Myocyte (in vitro differentiated cells): ENCODE measurements around the gene ATP5PB. TPM values are rescaled to one million over a fixed set of nuclear protein-coding genes. Genes with fewer than 3 reads are reported as not detected.

Source experiments
- DNase-seq: peaks from one replicate; pipeline ENCODE4 v3.0.0-alpha.2; 2012; ENCODE audit warnings: low read depth
- total RNA-seq: library from RNA; depleted of rRNA; stranded (reverse); fragments of >200 nt; gene quantifications from 2 replicates; pipeline ENCODE4 v1.2.3, GENCODE V29; 2014

ATP5PB gene
- total RNA-seq, 1 donor from 2014 or later = 345 TPM

DNA sequence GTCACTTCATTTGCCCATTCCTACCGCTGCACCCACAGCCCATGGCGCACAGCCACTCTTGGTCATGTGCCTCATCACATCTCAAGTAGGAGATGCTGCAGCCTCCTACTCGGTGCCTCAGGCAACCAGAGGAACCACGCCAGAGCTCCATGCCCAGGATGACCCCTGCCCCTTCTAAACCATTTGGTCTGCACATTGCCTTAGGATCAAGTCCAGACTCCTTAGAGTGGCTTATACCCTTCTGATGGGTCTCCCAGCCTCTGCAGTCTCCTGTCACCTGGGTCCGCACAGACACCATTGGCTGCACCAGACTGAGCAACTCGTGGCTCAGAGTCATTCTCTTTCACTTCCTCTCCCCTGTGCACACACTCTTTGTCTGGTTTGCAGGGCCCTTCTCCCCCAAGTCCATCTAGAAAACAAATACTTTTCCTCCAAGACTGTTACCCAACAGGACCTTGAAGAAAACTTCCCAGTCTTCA is 56.4 kb downstream of the ATP5PB start:
- no peak for DNase-seq

DNA sequence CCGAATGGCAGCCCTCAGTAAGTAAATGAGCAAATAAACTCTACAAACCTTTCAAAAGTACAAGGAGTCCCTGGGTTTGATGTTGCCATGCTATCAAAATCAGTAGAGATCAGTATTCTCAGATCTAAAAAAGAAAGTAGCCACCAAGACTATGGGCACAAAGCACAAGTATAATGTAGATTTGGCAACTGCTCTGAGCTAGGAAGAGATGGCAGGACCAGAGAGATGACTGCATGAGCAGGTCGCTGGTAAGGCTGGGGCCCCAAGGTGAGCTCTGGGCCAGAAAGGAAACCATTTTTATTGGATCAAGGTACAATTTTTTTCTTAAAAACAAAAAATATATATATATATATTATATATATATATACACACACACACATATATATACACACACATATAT is 57.3 kb downstream of the ATP5PB start:
- DNase-seq = no peak

DNA sequence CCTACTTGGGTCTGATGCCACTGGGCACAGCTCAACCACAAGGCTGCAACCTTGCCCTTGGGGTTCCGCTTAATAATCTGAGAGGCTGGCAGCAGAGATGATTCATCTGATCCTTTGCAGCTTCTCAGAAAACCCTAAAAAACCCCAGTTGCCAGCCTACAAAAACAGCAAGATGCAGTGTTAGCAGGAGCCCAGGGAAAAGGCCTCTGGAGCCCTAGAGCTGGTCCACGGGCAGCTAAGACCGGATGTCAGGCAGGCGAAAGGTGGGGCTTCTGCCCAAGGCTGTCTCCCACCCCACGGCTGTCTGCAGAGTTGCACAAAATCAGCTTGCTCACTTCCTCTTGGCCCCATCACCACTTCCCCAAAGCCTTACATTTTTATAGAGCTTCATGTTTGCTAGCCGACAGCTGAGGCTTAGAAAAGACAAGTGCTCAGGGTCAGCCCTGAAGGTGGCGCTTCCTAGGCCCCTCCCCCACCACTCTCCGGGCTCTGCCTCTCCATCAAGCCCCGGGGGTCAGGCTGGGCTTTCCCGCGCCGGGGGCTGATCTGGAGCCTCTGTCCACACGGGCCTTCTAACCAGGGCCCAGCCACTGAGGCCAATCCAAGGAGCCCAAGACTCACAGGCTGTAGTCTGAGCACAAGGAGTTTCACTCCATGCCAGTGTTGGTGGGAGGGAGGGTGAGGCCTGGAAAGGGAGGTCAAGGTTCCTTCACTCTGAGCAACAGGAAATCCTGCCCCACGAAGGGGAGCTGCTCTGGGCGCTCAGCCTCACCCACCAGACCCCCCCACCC is 58.3 kb downstream of the ATP5PB start:
- DNase-seq = peak; percentile 78

DNA sequence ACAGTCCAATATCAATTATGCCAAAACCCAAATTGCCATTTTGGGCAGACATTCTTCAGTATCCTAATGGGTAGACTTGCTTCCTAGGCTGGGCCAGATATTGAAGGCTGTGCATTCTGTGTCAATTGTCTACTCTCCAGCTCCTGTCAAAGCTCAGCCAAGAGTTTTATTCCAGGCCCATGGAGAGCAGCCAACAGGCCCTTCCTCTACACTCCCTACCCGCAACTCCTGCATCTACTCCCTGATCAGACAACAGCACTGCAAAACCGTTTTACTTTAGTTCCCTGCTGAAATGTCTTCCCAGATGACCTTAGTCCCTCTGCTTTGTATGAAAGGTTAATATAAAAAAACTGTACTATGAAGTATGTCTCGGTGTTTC is 60.7 kb downstream of the ATP5PB start:
- DNase-seq = no peak

DNA sequence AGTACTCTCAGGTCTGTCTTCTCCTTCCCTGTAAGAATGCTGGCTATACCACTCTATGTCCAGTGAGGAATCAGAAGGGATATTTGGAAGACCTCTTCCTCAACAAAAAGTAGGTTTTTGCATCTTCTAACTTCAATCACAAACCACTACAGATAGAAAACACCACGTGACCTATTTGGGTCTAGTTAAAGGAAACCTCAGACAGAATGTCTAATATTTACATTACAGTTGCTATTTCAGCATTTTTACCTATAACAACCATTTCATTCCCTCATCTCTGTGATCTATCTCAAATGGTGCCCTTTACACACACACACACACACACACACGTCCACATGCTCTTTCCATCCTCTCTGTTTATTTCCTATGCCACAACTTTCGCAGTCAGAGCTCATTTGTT is 62.1 kb downstream of the ATP5PB start:
- DNase-seq = no peak

Other genes starting within 250 kb of the ATP5PB start
- gene DENND2D, start 248.8 kb upstream of the ATP5PB start, total RNA-seq = 0.57 and 1.0 TPM in 2 replicates
- 2.3 and 3.2 TPM in 2 replicates for gene CHI3L2, start 221.8 kb upstream of the ATP5PB start, total RNA-seq
- not detected in 2 replicates for gene CHIA, start 158.6 kb upstream of the ATP5PB start, total RNA-seq
- gene OVGP1, start 21.7 kb upstream of the ATP5PB start, total RNA-seq = 0.08 and 0.94 TPM in 2 replicates
- 82.1 and 95.7 TPM in 2 replicates for gene WDR77, start 208 bp upstream of the ATP5PB start, total RNA-seq
- gene C1orf162, start 24.5 kb downstream of the ATP5PB start, total RNA-seq = 0.36 and 0.45 TPM in 2 replicates
- not detected in 2 replicates for gene ADORA3, start 54.2 kb downstream of the ATP5PB start, total RNA-seq
- gene TMIGD3, start 54.2 kb downstream of the ATP5PB start, total RNA-seq = not detected in 2 replicates
- 19.2 and 23.8 TPM in 2 replicates for gene RAP1A, start 170.3 kb downstream of the ATP5PB start, total RNA-seq